HEK293T (cell line): ENCODE results near the gene ART5.

ENCODE experiments used
- ARNT ChIP-seq: fragments of 450-650 bp; IDR thresholded peaks from 2 replicates; pipeline ENCODE4 v1.6.1; 2017; ENCODE audit warnings: mild to moderate bottlenecking
- BHLHE40 ChIP-seq: fragments of 450-650 bp; IDR thresholded peaks from 2 replicates; pipeline ENCODE4 v1.6.1; 2016; ENCODE audit warnings: mild to moderate bottlenecking, moderate library complexity, borderline replicate concordance
- CTBP1 ChIP-seq: fragments of 450-650 bp; IDR thresholded peaks from 2 replicates; pipeline ENCODE4 v1.6.1; 2016; ENCODE audit warnings: borderline replicate concordance
- FOXA1 ChIP-seq: fragments of 450-650 bp; IDR thresholded peaks from 2 replicates; pipeline ENCODE4 v1.6.1; 2016; ENCODE audit warnings: mild to moderate bottlenecking
- FOXK2 ChIP-seq: fragments of 450-650 bp; IDR thresholded peaks from 2 replicates; pipeline ENCODE4 v1.6.1; 2016; ENCODE audit warnings: mild to moderate bottlenecking
- FOXM1 ChIP-seq: fragments of 450-650 bp; IDR thresholded peaks from 2 replicates; pipeline ENCODE4 v1.6.1; 2017; ENCODE audit warnings: mild to moderate bottlenecking, borderline replicate concordance
- HDGF ChIP-seq: fragments of 450-650 bp; IDR thresholded peaks from 2 replicates; pipeline ENCODE4 v1.6.1; 2017; ENCODE audit warnings: antibody characterized with exemption, borderline replicate concordance
- LEF1 ChIP-seq: fragments of 450-650 bp; IDR thresholded peaks from 2 replicates; pipeline ENCODE4 v1.6.1; 2017; ENCODE audit warnings: mild to moderate bottlenecking, borderline replicate concordance
- NFRKB ChIP-seq: fragments of 450-650 bp; IDR thresholded peaks from 2 replicates; pipeline ENCODE4 v1.6.1; 2016; ENCODE audit warnings: mild to moderate bottlenecking, moderate library complexity
- SP1 ChIP-seq: fragments of 450-650 bp; IDR thresholded peaks from 2 replicates; pipeline ENCODE4 v1.6.1; 2017
- SUZ12 ChIP-seq: fragments of 450-650 bp; IDR thresholded peaks from 2 replicates; pipeline ENCODE4 v1.6.1; 2016; ENCODE audit warnings: mild to moderate bottlenecking
- TARDBP ChIP-seq: fragments of 450-650 bp; IDR thresholded peaks from 2 replicates; pipeline ENCODE4 v1.6.1; 2016

DNA sequence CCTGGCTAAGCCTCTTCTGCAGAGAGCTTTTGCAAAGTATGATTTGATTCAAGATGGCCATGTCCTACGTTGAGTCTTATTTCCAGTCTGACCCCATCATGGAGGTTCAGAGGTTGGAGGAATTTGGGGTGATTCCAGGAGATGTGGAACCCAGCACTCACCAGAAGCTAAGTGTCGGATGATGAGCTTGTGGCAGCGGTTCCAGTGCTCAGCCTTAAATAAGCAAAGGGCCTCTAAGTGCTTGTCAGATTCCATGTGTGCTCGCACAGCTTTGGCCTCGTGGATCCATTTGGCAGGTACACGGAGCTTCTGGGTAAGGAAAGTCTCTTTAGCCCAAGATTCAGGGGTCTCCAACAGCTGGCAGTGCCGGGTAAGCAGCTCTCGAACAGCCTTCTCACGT, 41.2 kb upstream of the ART5 start:
- TF ChIP-seq SUZ12 (no peak), TARDBP (no peak), SP1 (no peak), ARNT (no peak), NFRKB (no peak), FOXK2 (no peak), LEF1 (no peak), BHLHE40 (no peak), FOXA1 (no peak), HDGF (no peak), FOXM1 (no peak), CTBP1 (no peak)
